ENCODE results near the gene SCYGR8.
"Not testable (repeated sequence)": the region's sequence is repeated elsewhere in the genome, so short reads cannot be mapped to it uniquely, and the experiment has no call there.

Gene SCYGR8, protein sequence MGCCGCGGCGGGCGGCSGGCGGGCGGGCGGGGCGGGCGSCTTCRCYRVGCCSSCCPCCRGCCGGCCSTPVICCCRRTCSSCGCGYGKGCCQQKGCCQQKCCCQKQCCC

DNA sequence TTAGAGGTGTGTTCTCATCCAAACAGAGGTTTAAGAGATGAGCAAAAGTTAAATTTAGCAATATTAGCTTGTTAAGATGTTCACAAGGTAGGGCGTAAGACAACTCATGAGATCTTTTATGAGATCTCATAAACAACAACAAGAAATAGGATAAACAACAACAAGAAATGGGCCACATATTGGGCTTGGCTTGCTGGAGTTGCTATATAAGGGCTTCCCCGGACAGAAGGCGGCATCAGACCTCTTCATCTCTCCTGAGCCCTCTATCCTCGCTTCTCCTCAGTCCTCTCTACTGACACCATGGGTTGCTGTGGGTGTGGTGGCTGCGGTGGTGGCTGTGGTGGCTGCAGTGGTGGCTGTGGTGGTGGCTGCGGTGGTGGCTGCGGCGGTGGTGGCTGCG lies at the start of gene SCYGR8:
SCYGR8 (plus strand) TSS at position 301 of the 400 bp plus-strand sequence; CDS start at position 301, 0 bp downstream.
- DNase-seq (ENCODE audit: low read depth in 2 of 2): no peak

- no peak for DNase-seq (ENCODE audit: low read depth in 2 of 2)
These were observed 48.6 kb upstream of the SCYGR8 start for GRCh38 chr2:227696990-227697679.

GRCh38 chr2:227701556-227701955 lies 44.1 kb upstream of the SCYGR8 start:
- no peak for DNase-seq (ENCODE audit: low read depth in 2 of 2)

GRCh38 chr2:227703280-227703732 lies 42.4 kb upstream of the SCYGR8 start:
- DNase-seq (ENCODE audit: low read depth in 2 of 2): no peak

GRCh38 chr2:227703961-227704360 lies 41.7 kb upstream of the SCYGR8 start:
- no peak for DNase-seq (ENCODE audit: low read depth in 2 of 2)

- DNase-seq (ENCODE audit: low read depth in 2 of 2): no peak
These were observed 38.8 kb upstream of the SCYGR8 start for GRCh38 chr2:227706859-227707258.

DNA sequence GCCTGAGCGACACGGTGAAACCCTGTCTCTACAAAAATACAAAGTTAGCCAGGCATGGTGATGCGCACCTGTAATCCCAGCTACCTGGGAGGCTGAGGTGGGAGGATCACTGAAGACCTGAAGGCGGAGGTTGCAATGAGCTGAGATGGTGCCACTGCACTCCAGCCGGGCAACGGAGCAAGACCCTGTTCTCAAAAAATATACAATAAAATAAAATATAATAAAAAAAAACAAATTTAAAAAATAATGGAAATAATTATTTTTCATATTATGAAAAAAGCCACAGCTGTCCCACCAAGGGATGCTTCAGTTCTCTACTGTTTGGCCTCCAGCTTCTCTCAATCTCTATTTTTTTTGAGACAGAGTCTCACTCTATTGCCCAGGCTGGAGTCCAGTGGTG lies 38.3 kb upstream of the SCYGR8 start:
- no peak for DNase-seq (ENCODE audit: low read depth in 2 of 2)

DNA sequence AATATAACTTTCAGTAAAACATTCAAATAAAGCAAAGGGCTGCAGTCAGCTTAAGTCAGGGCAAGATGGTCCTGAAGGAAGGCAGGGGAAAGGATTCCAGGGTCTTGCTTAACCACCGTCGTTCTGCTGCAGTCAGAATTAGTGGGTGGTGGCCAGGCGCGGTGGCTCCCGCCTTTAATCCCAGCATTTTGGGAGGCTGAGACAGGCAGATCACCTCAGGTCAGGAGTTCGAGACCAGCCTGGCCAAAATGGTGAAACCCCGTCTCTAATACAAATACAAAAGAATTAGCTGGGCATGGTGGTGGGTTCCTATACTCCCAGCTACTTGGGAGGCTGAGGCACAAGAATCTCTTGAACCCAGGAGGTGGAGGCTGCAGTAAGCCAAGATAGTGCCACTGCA lies 34.7 kb upstream of the SCYGR8 start:
- DNase-seq (ENCODE audit: low read depth in 2 of 2): no peak

GRCh38 chr2:227713291-227713690 lies 32.4 kb upstream of the SCYGR8 start:
- no peak for DNase-seq (ENCODE audit: low read depth in 2 of 2)

- no peak for DNase-seq (ENCODE audit: low read depth in 2 of 2)
These were observed 29.2 kb upstream of the SCYGR8 start for GRCh38 chr2:227716501-227716900.

DNA sequence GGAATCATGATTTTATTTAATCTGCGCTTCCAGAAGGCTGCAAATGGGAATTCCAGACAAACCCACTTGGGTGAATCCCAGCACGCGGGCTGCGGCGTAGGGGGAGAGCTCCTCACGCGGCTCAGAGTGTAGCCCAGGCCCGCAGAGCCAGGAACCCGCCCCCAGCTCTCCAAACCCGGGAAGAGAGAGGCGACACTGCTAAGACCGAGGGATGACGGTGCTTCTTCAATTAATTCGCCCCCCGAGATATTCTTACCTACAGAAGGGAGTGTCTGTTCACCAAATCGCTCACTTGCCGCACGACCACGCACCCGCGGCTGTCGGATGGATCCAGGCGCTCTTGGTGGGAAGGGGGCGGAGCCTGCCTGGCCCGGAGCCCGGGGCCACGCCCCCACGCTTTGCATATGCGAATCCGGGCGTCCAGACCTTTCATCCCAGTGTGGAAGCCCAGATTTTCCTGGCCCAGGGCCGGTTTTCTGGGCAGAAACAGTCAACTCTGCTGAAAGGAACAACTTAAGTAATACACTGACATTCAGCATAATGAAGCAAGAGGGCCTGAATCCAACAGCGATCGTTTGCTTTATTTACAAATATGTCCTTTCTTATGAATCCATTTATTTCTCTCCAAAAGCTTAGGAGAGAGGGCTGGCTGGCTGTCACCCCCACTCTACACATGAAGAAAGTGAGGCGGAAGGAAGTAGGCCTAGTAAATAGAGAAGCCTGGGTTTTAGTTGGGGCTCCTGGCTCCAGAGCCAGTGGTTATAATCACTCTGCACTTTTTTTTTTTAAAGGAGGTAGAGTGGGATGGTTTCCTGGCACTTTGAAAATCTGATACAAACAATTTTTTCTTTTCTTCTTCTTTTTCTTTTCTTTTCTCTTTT lies 27.8 kb upstream of the SCYGR8 start, which contains the start of gene SLC19A3:
SLC19A3 (minus strand) TSS at position 342 of the 881 bp plus-strand sequence. CDS start 15,710 bp downstream, outside the sequence.
- DNase-seq (ENCODE audit: low read depth in 2 of 2): no peak

DNA sequence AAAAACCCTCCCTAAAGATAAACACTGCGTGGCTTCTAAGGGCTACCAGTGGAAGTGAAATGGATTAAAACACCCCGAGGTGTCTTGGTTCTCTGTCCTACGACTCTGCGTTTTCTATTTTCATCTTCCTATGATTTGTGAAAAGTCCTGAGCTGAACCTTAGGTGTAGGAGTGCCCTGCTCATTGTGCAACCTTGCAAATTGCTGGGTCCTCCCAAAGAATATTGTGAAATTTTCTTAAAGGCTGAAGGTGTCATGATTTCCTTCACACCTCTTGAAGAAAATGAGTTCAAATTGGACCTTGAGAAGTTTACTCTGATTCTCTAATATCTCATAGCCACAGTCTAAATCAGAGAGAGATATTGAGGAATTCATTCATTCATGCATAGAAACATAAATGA lies 26.1 kb upstream of the SCYGR8 start:
- DNase-seq (ENCODE audit: low read depth in 2 of 2): no peak

GRCh38 chr2:227720680-227721079 lies 25.0 kb upstream of the SCYGR8 start:
- no peak for DNase-seq (ENCODE audit: low read depth in 2 of 2)

DNA sequence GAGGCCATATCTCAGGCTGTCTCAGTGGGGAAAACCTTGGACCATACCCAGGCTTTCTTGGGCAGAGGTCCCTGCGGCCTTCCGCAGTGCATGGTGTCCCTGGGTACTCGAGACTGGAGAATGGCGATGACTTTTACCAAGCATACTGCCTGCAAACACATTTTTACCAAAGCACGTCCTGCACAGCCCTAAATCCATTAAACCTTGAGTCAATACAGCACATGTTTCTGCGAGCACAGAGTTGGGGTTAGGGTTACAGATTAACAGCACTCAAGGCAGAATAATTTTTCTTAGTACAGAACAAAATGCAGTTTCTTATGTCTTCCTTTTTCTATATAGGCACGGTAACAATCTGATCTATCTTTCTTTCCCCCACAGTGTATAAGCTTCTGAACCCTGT lies 22.9 kb upstream of the SCYGR8 start:
- DNase-seq (ENCODE audit: low read depth in 2 of 2): not testable (repeated sequence)

- DNase-seq (ENCODE audit: low read depth in 2 of 2): no peak
These were observed 21.2 kb upstream of the SCYGR8 start, which contains the start of gene SCYGR6 for GRCh38 chr2:227724394-227725039. Gene SCYGR6, minus strand, starts transcription at chr2:227724757. Its CDS starts 0 bp downstream, at chr2:227724757.

- no peak for DNase-seq (ENCODE audit: low read depth in 2 of 2)
These were observed 17.7 kb upstream of the SCYGR8 start, which contains the start of gene SCYGR7 for GRCh38 chr2:227728035-227728434. Gene SCYGR7, plus strand, starts transcription at chr2:227728335. Its CDS starts 0 bp downstream, at chr2:227728335.

DNA sequence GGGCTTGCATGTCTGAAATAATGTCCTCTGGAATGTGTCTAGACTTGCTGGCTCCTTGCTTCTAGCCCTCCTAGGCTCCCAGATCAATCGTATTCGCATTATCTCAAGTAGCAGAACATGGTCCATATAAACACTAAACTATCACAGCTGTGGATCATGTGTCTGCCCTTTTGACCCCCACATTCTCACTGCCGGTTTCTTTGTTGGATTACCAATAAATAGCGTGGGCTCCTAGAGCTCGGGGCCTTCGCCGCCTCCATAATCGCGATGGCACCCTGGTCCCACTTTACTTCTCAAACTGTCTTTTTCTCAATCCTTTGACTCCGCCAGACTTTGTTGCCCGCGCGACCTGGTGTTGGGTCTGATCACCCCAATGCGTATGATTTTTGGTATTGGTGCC lies 6.3 kb upstream of the SCYGR8 start:
- no peak for DNase-seq (ENCODE audit: low read depth in 2 of 2)

DNA sequence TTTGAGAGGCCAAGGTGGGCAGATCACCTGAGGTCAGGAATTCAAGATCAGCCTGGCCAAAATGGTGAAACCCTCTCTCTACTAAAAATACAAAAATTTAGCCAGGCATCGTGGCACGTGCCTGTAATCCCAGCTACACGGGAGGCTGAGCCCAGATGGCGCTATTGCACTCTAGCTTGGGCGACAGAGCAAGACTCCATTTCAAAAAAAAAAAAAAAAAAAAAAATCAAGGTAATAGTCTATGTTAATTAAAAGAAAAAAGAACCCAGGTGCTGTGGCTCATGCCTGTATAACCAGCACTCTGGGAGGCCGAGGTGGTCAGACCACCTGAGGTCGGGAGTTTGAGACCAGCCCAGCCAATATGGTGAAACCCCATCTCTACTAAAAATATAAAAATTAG lies 5.0 kb upstream of the SCYGR8 start:
- not testable (repeated sequence) for DNase-seq (ENCODE audit: low read depth in 2 of 2)

DNA sequence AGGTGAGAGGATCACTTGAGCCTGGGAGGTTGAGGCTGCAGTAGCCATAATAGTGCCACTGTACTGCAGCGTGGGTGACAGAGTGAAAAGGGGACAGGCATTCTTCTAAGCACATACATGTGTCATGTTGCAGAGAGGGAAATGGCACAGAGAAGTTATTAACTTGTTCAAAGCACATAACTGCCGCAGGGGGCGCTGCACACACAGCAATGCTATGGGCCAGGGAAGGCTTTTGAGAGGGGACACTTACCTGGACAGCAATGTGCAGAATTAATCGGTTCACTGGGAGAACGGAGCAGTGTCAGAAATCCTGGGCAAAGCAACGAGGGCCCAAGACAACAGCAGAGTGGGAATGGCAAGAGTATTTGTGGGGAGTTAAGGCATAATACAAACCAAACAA lies 2.4 kb downstream of the SCYGR8 start:
- DNase-seq (ENCODE audit: low read depth in 2 of 2): no peak

- not testable (repeated sequence) for DNase-seq (ENCODE audit: low read depth in 2 of 2)
These were observed 10.6 kb downstream of the SCYGR8 start for GRCh38 chr2:227756261-227756660.

DNA sequence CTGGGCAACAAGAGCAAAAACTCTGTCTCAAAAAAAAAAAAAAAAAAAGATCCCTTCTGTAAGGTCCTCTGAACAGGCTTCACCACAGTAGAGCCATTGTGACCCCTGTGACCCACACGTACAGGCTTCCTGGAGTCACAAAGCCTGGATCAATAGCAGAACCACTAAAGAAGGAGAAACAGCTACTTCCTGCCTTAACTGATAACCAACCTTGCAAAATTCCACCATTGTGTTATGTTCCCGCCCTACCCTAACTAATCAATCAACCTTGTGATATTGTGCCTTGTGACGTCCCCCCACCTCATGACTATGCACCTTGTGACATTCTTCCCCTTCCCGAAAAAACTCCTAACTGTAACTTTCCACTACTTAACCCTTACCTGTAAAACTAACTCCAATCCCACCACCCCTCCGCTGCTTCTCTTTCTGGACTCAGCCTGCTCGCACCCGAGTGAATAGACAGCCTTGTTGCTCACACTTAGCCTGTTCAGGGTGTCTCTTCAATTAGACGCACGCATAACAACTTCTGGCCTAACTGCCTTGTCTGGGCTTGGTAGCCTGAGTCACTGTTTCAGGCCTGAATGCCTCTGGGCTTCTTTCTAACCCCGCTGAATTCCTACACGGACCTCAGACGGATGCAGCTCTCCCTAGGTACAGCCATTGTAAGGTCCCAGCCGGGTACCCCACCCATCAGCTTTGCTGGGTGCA lies 13.9 kb downstream of the SCYGR8 start:
- no peak for DNase-seq (ENCODE audit: low read depth in 2 of 2)

Data from stimulated activated CD8-positive, alpha-beta memory T cell treated with anti-CD3 and anti-CD28 coated beads, Interleukin-15, amount 100 ng/mL, for 48 hours (primary cell).